H1 (cell line): ENCODE data around the gene MPDZ. TPM values are rescaled to one million over a fixed set of nuclear protein-coding genes. Genes with fewer than 3 reads are reported as not detected.

Experiments
- RNF2 ChIP-seq: fragments of 200-900, 300-1000 bp; sonication (generic); IDR thresholded peaks from 2 replicates; pipeline ENCODE4 v1.7.1; 2016; ENCODE audit warnings: borderline replicate concordance, low read depth, mild to moderate bottlenecking, antibody characterized with exemption, low read length; ENCODE audit not compliant: poor library complexity, severe bottlenecking; ENCODE audit errors: missing control alignments
- SP1 ChIP-seq: IDR thresholded peaks from 2 replicates; pipeline ENCODE4 v1.6.1; 2011; ENCODE audit warnings: low read depth, low read length
- SP2 ChIP-seq: IDR thresholded peaks from 2 replicates; pipeline ENCODE4 v1.6.1; 2012; ENCODE audit warnings: mild to moderate bottlenecking, low read length, inconsistent platforms
- polyA plus RNA-seq, 7 experiments: library from polyadenylated mRNA; depleted of rRNA in 3 of 7; stranded (reverse) in 5 of 7; unstranded in 2 of 7; fragments of >200 nt in 5 of 7; fragments of 200-250 nt in 2 of 7; gene quantifications; 1 replicate in 5 of 7; 2 replicates in 1 of 7; 4 replicates in 1 of 7; pipeline versions ENCODE4 v1.2.1 to v1.2.3, GENCODE V29; 2011 to 2013; ENCODE audit warnings: missing spikeins in 2 of 7, mixed read lengths in 2 of 7
- total RNA-seq: library from RNA; stranded (reverse); fragmentation: NEBNext Ultra II Directional; extraction: Animal tissue kit (Norgen Biotek cat#: 25700); gene quantifications from 2 replicates; pipeline ENCODE4 v1.2.1, GENCODE V29; 2021

Gene MPDZ
- total and polyA plus RNA-seq, 2 of the 8 experiments (the other 6 are each of a cell fraction or from before 2014, with no cell fraction given) = 14.6 to 39.4 TPM

GRCh38 chr9:13209498-13209897 is 70.0 kb downstream of the MPDZ start (continued):
- TF ChIP-seq RNF2 = no peak
- TF ChIP-seq SP2 = no peak
- no peak for TF ChIP-seq SP1
